ENCODE results near the gene DPF3. TPM values are rescaled to one million over a fixed set of nuclear protein-coding genes. Genes with fewer than 3 reads are reported as not detected.

DPF3 gene
- total and polyA plus RNA-seq, 9 of the 15 experiments (the other 6 are each of a cell fraction or from before 2014, with no cell fraction given) = 0.21 to 4.9 (median 1.2) TPM

- TF ChIP-seq IRF2 (CRISPR knock-in tag; IDR thresholded peaks at IDR 0.05) (no peak), SNIP1 (IDR thresholded peaks at IDR 0.05; ENCODE audit: low read depth) (no peak), MAFK (IDR thresholded peaks at IDR 0.05; ENCODE audit: low read length) (no peak), DIDO1 (tag; IDR thresholded peaks at IDR 0.05; ENCODE audit: low read depth) (no peak), MAX (CRISPR knock-in tag; IDR thresholded peaks at IDR 0.05) (no peak), THRB (CRISPR knock-in tag; conservative IDR thresholded peaks at IDR 0.05) (no peak), HMGN3 (IDR thresholded peaks at IDR 0.05; ENCODE audit: borderline replicate concordance, extremely low read depth, insufficient read length, low read depth, low read length) (no peak), FOXP1 (CRISPR knock-in tag; IDR thresholded peaks at IDR 0.05) (no peak), E2F6 (IDR thresholded peaks at IDR 0.05; ENCODE audit: borderline replicate concordance in 1 of 2, extremely low read depth in 1 of 2, insufficient read depth in 1 of 2, insufficient read length in 1 of 2, low read depth in 1 of 2, low read length in 1 of 2, poor library complexity in 1 of 2, severe bottlenecking in 1 of 2) (no peak), NR4A1 (CRISPR knock-in tag; IDR thresholded peaks at IDR 0.05) (no peak), NR4A1 (tag; IDR thresholded peaks at IDR 0.05) (peak; percentile 87), ZNF280A (IDR thresholded peaks at IDR 0.05; ENCODE audit: low read depth, partially characterized antibody) (no peak), CCNT2 (IDR thresholded peaks at IDR 0.05; ENCODE audit: borderline replicate concordance, extremely low read depth, insufficient read length, low read depth, low read length) (peak; percentile 39), MYC (IDR thresholded peaks at IDR 0.05; ENCODE audit: low read depth, low read length) (peak; percentile 46), MYC (CRISPR knock-in tag; IDR thresholded peaks at IDR 0.05; ENCODE audit: borderline replicate concordance, low read depth) (no peak), EP300 (IDR thresholded peaks at IDR 0.05; ENCODE audit: low read length) (peak; percentile 82)
- TF ChIP-seq, protein P1, sequence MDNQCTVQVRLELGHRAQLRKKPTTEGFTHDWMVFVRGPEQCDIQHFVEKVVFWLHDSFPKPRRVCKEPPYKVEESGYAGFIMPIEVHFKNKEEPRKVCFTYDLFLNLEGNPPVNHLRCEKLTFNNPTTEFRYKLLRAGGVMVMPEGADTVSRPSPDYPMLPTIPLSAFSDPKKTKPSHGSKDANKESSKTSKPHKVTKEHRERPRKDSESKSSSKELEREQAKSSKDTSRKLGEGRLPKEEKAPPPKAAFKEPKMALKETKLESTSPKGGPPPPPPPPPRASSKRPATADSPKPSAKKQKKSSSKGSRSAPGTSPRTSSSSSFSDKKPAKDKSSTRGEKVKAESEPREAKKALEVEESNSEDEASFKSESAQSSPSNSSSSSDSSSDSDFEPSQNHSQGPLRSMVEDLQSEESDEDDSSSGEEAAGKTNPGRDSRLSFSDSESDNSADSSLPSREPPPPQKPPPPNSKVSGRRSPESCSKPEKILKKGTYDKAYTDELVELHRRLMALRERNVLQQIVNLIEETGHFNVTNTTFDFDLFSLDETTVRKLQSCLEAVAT (IDR thresholded peaks at IDR 0.05) = no peak
- TF ChIP-seq, protein P2, sequence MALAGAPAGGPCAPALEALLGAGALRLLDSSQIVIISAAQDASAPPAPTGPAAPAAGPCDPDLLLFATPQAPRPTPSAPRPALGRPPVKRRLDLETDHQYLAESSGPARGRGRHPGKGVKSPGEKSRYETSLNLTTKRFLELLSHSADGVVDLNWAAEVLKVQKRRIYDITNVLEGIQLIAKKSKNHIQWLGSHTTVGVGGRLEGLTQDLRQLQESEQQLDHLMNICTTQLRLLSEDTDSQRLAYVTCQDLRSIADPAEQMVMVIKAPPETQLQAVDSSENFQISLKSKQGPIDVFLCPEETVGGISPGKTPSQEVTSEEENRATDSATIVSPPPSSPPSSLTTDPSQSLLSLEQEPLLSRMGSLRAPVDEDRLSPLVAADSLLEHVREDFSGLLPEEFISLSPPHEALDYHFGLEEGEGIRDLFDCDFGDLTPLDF (CRISPR knock-in tag; IDR thresholded peaks at IDR 0.05) = no peak
- TF ChIP-seq, protein P3, sequence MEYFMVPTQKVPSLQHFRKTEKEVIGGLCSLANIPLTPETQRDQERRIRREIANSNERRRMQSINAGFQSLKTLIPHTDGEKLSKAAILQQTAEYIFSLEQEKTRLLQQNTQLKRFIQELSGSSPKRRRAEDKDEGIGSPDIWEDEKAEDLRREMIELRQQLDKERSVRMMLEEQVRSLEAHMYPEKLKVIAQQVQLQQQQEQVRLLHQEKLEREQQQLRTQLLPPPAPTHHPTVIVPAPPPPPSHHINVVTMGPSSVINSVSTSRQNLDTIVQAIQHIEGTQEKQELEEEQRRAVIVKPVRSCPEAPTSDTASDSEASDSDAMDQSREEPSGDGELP (CRISPR knock-in tag; IDR thresholded peaks at IDR 0.05; ENCODE audit: borderline replicate concordance) = peak; percentile 72; the same call in 1 of the 2 replicates
These were observed 70.8 kb downstream of the DPF3 start (continued) for GRCh38 chr14:72822946-72823611.

Data from K562 (cell line).